ENCODE results near the gene ZNF544.
A peak's percentile ranks its signal among the peaks of the same experiment; 100 is the strongest.
"Not testable (repeated sequence)": the region's sequence is repeated elsewhere in the genome, so short reads cannot be mapped to it uniquely, and the experiment has no call there.

Gene ZNF544

GRCh38 chr19:58305065-58305931 lies 76.6 kb downstream of the ZNF544 start, which contains the start of gene ERVK3-1:
TSS of gene ERVK3-1 (plus strand) at chr19:58305377. CDS start at chr19:58312169, 6,792 bp downstream.
- peak; percentile 92 for DNase-seq (ENCODE audit: low read depth, low spot score)

- no peak for DNase-seq (ENCODE audit: low read depth, low spot score)
Observed at GRCh38 chr19:58305932-58306323, 77.2 kb downstream of the ZNF544 start.

- no peak for DNase-seq (ENCODE audit: low read depth, low spot score)
Observed at GRCh38 chr19:58307736-58308135, 79.0 kb downstream of the ZNF544 start.

GRCh38 chr19:58310685-58311084 lies 82.0 kb downstream of the ZNF544 start:
- not testable (repeated sequence) for DNase-seq (ENCODE audit: low read depth, low spot score)

GRCh38 chr19:58311345-58311865 lies 82.7 kb downstream of the ZNF544 start:
- no peak for DNase-seq (ENCODE audit: low read depth, low spot score)

All from smooth muscle cell of the brain vasculature (primary cell).